Heart left ventricle (tissue), 13 donors: ENCODE results near the gene VDAC1.

Experiments used
- POLR2A ChIP-seq, 2 donors: fragments of 450-650 bp; IDR thresholded peaks; one replicate each; pipeline ENCODE4 v1.6.1; 2017; ENCODE audit warnings: antibody characterized with exemption in 2 of 2, mild to moderate bottlenecking in 2 of 2, moderate library complexity in 2 of 2
- TF ChIP-seq, protein P1 (sequence below), 12 donors: fragments of 200-600 bp; sonication (generic) in 4 of 12; IDR thresholded peaks; one replicate each; pipeline versions ENCODE4 v1.5.0 to v1.8.0; 2018 to 2022; ENCODE audit warnings: antibody characterized with exemption in 12 of 12, mild to moderate bottlenecking in 5 of 12
- donor health status: ischemic (EF 13 %, LVEDD 7.1; RV severe dilation, severe dysfunction).
- donor health status: DM: no; HTN: yes; CAD: no.
- donor health status: DM: no; HTN: no; CAD: no.
- donor health status: ischemic (EF 25% LVEDD 6.9; RV normal size, moderate dysfunction).
- donor health status: ischemic (EF 25% LVEDD 5.7; RV mildly dilated, moderate dysfunction).
- donor health status: ischemic (EF 35%, LVEDD 5.7; RV mildly dilated, moderate dysfunction).
- donor health status: nonischemic (EF 11% LVEDD 7.7; RV severe dilation, severe dysfunction).
- donor health status: DM: yes; HTN: yes; CAD: no.
- donor health status: PGD.
- donor health status: ischemic (EF 29% LVEDD 5.4; RV normal size, mild dysfunction).
- donor health status: nonischemic (EF 23%, LVEDD 6.1; RV moderate dilation, normal function).

DNA sequence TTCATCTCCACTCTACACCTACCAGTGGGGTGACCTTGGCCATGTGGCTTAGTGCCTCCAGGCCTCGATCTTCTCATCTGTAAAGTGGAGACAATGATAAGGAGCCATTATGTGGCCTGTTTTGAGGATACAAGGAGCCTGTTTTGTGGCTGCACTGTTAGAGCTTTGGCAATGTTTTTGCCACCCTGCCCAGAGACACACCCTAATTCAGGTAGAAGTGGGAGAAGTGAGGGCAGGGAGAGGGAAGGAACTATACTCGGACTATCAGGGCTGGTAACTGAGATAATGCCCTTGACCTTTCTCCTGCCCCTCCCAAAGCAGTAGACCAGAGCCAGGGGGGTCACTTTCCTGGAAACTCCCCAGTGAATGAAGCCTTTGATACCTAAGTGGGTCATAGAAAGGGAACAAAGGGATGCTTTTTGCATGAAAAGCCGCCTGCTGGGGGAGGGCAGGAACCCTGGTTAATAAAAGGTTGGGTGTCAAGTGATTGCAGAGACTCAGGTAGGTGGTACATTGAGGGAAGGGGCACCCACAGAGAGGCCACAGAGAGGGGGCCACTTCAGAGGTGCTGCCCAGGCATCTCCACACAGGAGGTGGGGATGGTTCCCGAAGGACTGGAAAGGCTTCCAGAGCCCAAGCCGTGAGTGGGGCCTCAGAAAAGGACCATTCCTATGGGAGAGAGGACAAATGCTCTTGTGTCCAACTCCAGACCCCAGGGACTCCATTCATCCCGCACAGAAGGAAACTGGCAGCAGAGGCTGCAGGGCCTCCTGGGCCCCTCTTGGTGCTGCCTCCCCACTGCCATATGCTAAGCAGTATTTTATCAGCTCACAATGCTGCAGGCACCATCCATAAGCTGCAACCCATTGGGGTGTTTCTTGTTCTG is 42.3 kb upstream of the VDAC1 start:
- TF ChIP-seq, protein P1, sequence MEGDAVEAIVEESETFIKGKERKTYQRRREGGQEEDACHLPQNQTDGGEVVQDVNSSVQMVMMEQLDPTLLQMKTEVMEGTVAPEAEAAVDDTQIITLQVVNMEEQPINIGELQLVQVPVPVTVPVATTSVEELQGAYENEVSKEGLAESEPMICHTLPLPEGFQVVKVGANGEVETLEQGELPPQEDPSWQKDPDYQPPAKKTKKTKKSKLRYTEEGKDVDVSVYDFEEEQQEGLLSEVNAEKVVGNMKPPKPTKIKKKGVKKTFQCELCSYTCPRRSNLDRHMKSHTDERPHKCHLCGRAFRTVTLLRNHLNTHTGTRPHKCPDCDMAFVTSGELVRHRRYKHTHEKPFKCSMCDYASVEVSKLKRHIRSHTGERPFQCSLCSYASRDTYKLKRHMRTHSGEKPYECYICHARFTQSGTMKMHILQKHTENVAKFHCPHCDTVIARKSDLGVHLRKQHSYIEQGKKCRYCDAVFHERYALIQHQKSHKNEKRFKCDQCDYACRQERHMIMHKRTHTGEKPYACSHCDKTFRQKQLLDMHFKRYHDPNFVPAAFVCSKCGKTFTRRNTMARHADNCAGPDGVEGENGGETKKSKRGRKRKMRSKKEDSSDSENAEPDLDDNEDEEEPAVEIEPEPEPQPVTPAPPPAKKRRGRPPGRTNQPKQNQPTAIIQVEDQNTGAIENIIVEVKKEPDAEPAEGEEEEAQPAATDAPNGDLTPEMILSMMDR (IDR thresholded peaks at IDR 0.05): no peak
- no peak for TF ChIP-seq POLR2A (IDR thresholded peaks at IDR 0.05)
